ENCODE measurements around the gene PPM1K. TPM values are rescaled to one million over a fixed set of nuclear protein-coding genes. Genes with fewer than 3 reads are reported as not detected.

The PPM1K gene
- total and polyA plus RNA-seq, 9 of the 15 experiments (the other 6 are each of a cell fraction or from before 2014, with no cell fraction given): 8.2 to 18.0 (median 10.5) TPM

DNA sequence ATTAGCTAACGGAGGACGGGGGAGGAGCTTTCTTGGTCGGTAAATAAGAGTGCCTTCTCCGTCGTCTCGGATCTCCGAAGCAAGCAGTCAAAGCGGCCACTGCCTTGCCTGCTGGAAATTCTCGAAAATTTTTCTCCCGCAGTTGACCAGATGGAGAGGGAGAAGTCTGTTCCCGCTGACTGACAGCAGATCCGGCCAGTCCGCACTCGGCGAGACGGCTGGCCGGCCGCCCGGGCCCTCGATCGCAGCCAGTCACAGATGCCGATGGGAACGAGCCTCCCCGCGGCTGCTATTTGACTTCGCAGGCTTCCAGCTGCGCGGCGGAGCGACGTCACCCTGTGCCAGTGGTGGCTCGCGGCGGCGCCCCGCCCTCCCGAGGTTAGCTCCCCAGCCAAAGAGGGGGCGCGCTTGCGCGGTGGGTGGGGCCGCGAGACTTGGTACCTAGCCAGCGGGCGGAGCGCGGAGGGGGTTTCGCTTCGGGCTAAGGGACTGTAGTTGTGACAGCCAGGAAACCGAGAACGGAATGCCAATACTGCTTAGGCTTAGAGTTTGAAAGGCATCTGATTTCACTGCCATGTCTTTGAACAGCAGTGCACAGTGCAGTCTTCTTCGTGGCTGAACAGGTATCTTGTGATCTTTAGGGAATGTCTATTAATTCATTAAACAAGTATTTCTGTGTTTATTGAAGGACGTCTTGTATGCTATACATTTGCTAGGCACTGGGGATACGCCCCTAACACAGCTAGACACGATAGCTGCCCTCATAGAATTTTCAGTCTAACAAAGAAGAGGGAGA is at the start of gene PPM1K (continued):
- TF ChIP-seq JUN (IDR thresholded peaks at IDR 0.05; ENCODE audit: borderline replicate concordance, low read depth, low read length): peak; percentile 28; the same call in 1 of the 2 replicates
- TF ChIP-seq JUN (CRISPR knock-in tag; IDR thresholded peaks at IDR 0.05; ENCODE audit: borderline replicate concordance): no peak
- TF ChIP-seq, protein P1, sequence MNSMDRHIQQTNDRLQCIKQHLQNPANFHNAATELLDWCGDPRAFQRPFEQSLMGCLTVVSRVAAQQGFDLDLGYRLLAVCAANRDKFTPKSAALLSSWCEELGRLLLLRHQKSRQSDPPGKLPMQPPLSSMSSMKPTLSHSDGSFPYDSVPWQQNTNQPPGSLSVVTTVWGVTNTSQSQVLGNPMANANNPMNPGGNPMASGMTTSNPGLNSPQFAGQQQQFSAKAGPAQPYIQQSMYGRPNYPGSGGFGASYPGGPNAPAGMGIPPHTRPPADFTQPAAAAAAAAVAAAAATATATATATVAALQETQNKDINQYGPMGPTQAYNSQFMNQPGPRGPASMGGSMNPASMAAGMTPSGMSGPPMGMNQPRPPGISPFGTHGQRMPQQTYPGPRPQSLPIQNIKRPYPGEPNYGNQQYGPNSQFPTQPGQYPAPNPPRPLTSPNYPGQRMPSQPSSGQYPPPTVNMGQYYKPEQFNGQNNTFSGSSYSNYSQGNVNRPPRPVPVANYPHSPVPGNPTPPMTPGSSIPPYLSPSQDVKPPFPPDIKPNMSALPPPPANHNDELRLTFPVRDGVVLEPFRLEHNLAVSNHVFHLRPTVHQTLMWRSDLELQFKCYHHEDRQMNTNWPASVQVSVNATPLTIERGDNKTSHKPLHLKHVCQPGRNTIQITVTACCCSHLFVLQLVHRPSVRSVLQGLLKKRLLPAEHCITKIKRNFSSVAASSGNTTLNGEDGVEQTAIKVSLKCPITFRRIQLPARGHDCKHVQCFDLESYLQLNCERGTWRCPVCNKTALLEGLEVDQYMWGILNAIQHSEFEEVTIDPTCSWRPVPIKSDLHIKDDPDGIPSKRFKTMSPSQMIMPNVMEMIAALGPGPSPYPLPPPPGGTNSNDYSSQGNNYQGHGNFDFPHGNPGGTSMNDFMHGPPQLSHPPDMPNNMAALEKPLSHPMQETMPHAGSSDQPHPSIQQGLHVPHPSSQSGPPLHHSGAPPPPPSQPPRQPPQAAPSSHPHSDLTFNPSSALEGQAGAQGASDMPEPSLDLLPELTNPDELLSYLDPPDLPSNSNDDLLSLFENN (IDR thresholded peaks at IDR 0.05; ENCODE audit: low read depth in 2 of 2, low read length in 2 of 2): no peak
- TF ChIP-seq EGR1 (conservative IDR thresholded peaks at IDR 0.05): no peak
- TF ChIP-seq, protein P2, sequence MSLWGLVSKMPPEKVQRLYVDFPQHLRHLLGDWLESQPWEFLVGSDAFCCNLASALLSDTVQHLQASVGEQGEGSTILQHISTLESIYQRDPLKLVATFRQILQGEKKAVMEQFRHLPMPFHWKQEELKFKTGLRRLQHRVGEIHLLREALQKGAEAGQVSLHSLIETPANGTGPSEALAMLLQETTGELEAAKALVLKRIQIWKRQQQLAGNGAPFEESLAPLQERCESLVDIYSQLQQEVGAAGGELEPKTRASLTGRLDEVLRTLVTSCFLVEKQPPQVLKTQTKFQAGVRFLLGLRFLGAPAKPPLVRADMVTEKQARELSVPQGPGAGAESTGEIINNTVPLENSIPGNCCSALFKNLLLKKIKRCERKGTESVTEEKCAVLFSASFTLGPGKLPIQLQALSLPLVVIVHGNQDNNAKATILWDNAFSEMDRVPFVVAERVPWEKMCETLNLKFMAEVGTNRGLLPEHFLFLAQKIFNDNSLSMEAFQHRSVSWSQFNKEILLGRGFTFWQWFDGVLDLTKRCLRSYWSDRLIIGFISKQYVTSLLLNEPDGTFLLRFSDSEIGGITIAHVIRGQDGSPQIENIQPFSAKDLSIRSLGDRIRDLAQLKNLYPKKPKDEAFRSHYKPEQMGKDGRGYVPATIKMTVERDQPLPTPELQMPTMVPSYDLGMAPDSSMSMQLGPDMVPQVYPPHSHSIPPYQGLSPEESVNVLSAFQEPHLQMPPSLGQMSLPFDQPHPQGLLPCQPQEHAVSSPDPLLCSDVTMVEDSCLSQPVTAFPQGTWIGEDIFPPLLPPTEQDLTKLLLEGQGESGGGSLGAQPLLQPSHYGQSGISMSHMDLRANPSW (CRISPR knock-in tag; IDR thresholded peaks at IDR 0.05): no peak
- no peak for TF ChIP-seq PURB (CRISPR knock-in tag; IDR thresholded peaks at IDR 0.05; ENCODE audit: low read depth)
- TF ChIP-seq SRSF1 (IDR thresholded peaks at IDR 0.05; ENCODE audit: low read depth, low read length): no peak
- TF ChIP-seq, protein P3, sequence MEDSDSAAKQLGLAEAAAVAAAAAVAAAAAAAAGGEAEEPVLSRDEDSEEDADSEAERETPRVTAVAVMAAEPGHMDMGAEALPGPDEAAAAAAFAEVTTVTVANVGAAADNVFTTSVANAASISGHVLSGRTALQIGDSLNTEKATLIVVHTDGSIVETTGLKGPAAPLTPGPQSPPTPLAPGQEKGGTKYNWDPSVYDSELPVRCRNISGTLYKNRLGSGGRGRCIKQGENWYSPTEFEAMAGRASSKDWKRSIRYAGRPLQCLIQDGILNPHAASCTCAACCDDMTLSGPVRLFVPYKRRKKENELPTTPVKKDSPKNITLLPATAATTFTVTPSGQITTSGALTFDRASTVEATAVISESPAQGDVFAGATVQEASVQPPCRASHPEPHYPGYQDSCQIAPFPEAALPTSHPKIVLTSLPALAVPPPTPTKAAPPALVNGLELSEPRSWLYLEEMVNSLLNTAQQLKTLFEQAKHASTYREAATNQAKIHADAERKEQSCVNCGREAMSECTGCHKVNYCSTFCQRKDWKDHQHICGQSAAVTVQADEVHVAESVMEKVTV (CRISPR knock-in tag; IDR thresholded peaks at IDR 0.05): no peak
- peak; percentile 49 for TF ChIP-seq TAF1 (IDR thresholded peaks at IDR 0.05; ENCODE audit: control insufficient read depth, extremely low read depth, insufficient read depth, low read length, severe bottlenecking)
- no peak for TF ChIP-seq POLR2G (IDR thresholded peaks at IDR 0.05; ENCODE audit: low read depth, low read length)
- TF ChIP-seq ELF2 (CRISPR knock-in tag; IDR thresholded peaks at IDR 0.05): no peak
- TF ChIP-seq MCM2 (IDR thresholded peaks at IDR 0.05; ENCODE audit: low read depth): no peak
- peak; percentile 63; the same call in 1 of the 2 replicates for TF ChIP-seq GATAD2A (IDR thresholded peaks at IDR 0.05)
- TF ChIP-seq DMBX1 (CRISPR knock-in tag; IDR thresholded peaks at IDR 0.05; ENCODE audit: borderline replicate concordance): no peak
- no peak for TF ChIP-seq SRSF7 (optimal IDR thresholded peaks at IDR 0.05; ENCODE audit: low read depth, low read length)
- TF ChIP-seq NONO (IDR thresholded peaks at IDR 0.05; ENCODE audit: low read depth in 2 of 2, low read length in 1 of 2): no peak
- TF ChIP-seq POLR3A (IDR thresholded peaks at IDR 0.05; ENCODE audit: borderline replicate concordance, extremely low read depth, insufficient read depth, insufficient read length): no peak
- no peak for TF ChIP-seq PTRF (tag; IDR thresholded peaks at IDR 0.05)
